PC-9 (cell line): ENCODE data around the gene TMEM108. TPM values are rescaled to one million over a fixed set of nuclear protein-coding genes. Genes with fewer than 3 reads are reported as not detected.

ENCODE experiments used
- BruUV-seq: library from RNA; stranded (reverse); fragments of 400-500 nt; replicated peaks from 2 replicates; lab custom pipeline; 2021; lab: Mats Ljungman, UMichigan
- CTCF ChIA-PET: fragments of 300-600 bp; sonication (Branson Sonifier 250); formaldehyde crosslinking; loops from one replicate; lab custom pipeline; 2022; ENCODE audit warnings: antibody characterized with exemption; lab: Charles Lee
- POLR2A ChIA-PET: fragments of 300-600 bp; sonication (Branson Sonifier 250); formaldehyde crosslinking; loops from one replicate; lab custom pipeline; 2022; ENCODE audit warnings: antibody characterized with exemption; ENCODE audit not compliant: unreplicated experiment; lab: Charles Lee
- DNase-seq, 2 experiments: peaks; one replicate each; pipeline versions ENCODE4 v3.0.0 to v3.0.0-alpha.2; 2015 to 2022; ENCODE audit warnings: mixed read lengths in 1 of 2
- H2AFZ ChIP-seq: fragments of 200-600 bp; sonication (generic); 2 replicates; pipeline ENCODE4 v1.8.1; 2017; ENCODE audit warnings: antibody characterized with exemption
- H3F3A ChIP-seq: fragments of 200-600 bp; sonication (generic); 2 replicates; pipeline ENCODE4 v1.8.1; 2017; ENCODE audit warnings: antibody characterized with exemption, mild to moderate bottlenecking, low read depth; ENCODE audit not compliant: insufficient read depth
- H3K27ac ChIP-seq: fragments of 200-600 bp; sonication (generic); 2 replicates; pipeline ENCODE4 v1.6.1; 2016; ENCODE audit warnings: mixed run types
- H3K27me3 ChIP-seq: fragments of 200-600 bp; sonication (generic); 2 replicates; pipeline ENCODE4 v1.6.1; 2016; ENCODE audit warnings: low read depth, mixed run types; ENCODE audit not compliant: insufficient read depth
- H3K36me3 ChIP-seq: fragments of 200-600 bp; sonication (generic); 2 replicates; pipeline ENCODE4 v1.6.1; 2016; ENCODE audit warnings: low read depth, mixed run types
- H3K4me1 ChIP-seq: fragments of 200-600 bp; sonication (generic); replicated peaks from 2 replicates; pipeline ENCODE4 v1.6.1; 2016; ENCODE audit warnings: mixed run types; ENCODE audit not compliant: insufficient read depth
- H3K4me2 ChIP-seq: fragments of 200-600 bp; sonication (generic); 2 replicates; pipeline ENCODE4 v1.6.1; 2017; ENCODE audit warnings: mixed run types
- H3K4me3 ChIP-seq: fragments of 200-600 bp; sonication (generic); 2 replicates; pipeline ENCODE4 v1.6.1; 2016; ENCODE audit warnings: mixed run types
- H3K79me2 ChIP-seq: fragments of 200-600 bp; sonication (generic); 2 replicates; pipeline ENCODE4 v1.6.1; 2017; ENCODE audit warnings: low read depth, mixed run types
- H3K9me2 ChIP-seq: fragments of 200-600 bp; sonication (generic); 2 replicates; pipeline ENCODE4 v1.8.1; 2017; ENCODE audit warnings: mild to moderate bottlenecking; ENCODE audit not compliant: insufficient read depth
- H3K9me3 ChIP-seq: fragments of 200-600 bp; sonication (generic); 2 replicates; pipeline ENCODE4 v1.8.1; 2016; ENCODE audit warnings: low read depth; ENCODE audit not compliant: insufficient read depth
- H4K20me1 ChIP-seq: fragments of 200-600 bp; sonication (generic); 2 replicates; pipeline ENCODE4 v1.8.1; 2017; ENCODE audit not compliant: insufficient read depth
- EZH2 ChIP-seq: fragments of 200-600 bp; sonication (generic); IDR thresholded peaks from 2 replicates; pipeline ENCODE4 v1.8.0; 2017; ENCODE audit warnings: antibody characterized with exemption, low read depth
- intact Hi-C: fragments of 100-400 bp; cut with micrococcal nuclease; formaldehyde crosslinking; loops from one replicate; pipeline ENCODE4 v1.10.0; 2022; ENCODE audit not compliant: unreplicated experiment
- total RNA-seq: library from RNA; stranded (reverse); gene quantifications from 2 replicates; pipeline ENCODE4 v1.2.3, GENCODE V29; 2021
- TF ChIP-seq, protein P1 (sequence below): fragments of 200-600 bp; sonication (generic); conservative IDR thresholded peaks from 2 replicates; pipeline ENCODE4 v1.6.1; 2017; ENCODE audit warnings: mixed run types, antibody characterized with exemption, mild to moderate bottlenecking, moderate library complexity

TMEM108 gene
- total RNA-seq, 1 experiment from 2014 or later, result not detected

GRCh38 chr3:133169331-133170068 lies 131.3 kb downstream of the TMEM108 start:
- H3K4me3 ChIP-seq, result no peak overlapping the region
- H3F3A ChIP-seq, result no peaks in the 10 kb centered on the region
- DNase-seq, result no peak
- no peaks in the 10 kb centered on the region for H3K4me1 ChIP-seq
- H3K27ac ChIP-seq, result no peak overlapping the region
- intact Hi-C loops, result no loop called here
- no peaks in the 10 kb centered on the region for H3K36me3 ChIP-seq
- H3K9me3 ChIP-seq, result no peaks in the 10 kb centered on the region
- H3K27me3 ChIP-seq, result peaks cover 3% of the 10 kb centered on the region
- H2AFZ ChIP-seq, result no peak overlapping the region
- H3K9me2 ChIP-seq, result no peaks in the 10 kb centered on the region
- no peaks in the 10 kb centered on the region for H3K79me2 ChIP-seq
- no peaks in the 10 kb centered on the region for H4K20me1 ChIP-seq
- TF ChIP-seq, protein P1, sequence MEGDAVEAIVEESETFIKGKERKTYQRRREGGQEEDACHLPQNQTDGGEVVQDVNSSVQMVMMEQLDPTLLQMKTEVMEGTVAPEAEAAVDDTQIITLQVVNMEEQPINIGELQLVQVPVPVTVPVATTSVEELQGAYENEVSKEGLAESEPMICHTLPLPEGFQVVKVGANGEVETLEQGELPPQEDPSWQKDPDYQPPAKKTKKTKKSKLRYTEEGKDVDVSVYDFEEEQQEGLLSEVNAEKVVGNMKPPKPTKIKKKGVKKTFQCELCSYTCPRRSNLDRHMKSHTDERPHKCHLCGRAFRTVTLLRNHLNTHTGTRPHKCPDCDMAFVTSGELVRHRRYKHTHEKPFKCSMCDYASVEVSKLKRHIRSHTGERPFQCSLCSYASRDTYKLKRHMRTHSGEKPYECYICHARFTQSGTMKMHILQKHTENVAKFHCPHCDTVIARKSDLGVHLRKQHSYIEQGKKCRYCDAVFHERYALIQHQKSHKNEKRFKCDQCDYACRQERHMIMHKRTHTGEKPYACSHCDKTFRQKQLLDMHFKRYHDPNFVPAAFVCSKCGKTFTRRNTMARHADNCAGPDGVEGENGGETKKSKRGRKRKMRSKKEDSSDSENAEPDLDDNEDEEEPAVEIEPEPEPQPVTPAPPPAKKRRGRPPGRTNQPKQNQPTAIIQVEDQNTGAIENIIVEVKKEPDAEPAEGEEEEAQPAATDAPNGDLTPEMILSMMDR, result no peak
- POLR2A ChIA-PET, result no interaction called here
- no TSS peak for BruUV-seq
- no peak overlapping the region for H3K4me2 ChIP-seq
- CTCF ChIA-PET, result no interaction called here

GRCh38 chr3:133171831-133172230 lies 133.6 kb downstream of the TMEM108 start:
- H3K36me3 ChIP-seq, result no peaks in the 10 kb centered on the region
- TF ChIP-seq, protein P1, result no peak

GRCh38 chr3:133181392-133182150 lies 143.4 kb downstream of the TMEM108 start:
- Histone ChIP-seq H3K27me3 (peaks cover 13% of the 10 kb centered on the region; the same call in 1 of the 2 replicates), H3K9me2 (no peaks in the 10 kb centered on the region), H3K36me3 (no peaks in the 10 kb centered on the region), H2AFZ (no peak overlapping the region), H3K4me3 (no peak overlapping the region), H3K79me2 (no peaks in the 10 kb centered on the region), H3K9me3 (no peaks in the 10 kb centered on the region), H3F3A (no peaks in the 10 kb centered on the region), H3K4me2 (no peak overlapping the region), H3K27ac (no peak overlapping the region), H3K4me1 (no peaks in the 10 kb centered on the region), H4K20me1 (no peaks in the 10 kb centered on the region)
- ChIA-PET POLR2A (no interaction called here), CTCF (no interaction called here)
- intact Hi-C loops, result no loop called here
- DNase-seq, result no peak
- TF ChIP-seq, protein P1, result no peak
- no peak for TF ChIP-seq EZH2
- BruUV-seq, result no TSS peak

More at GRCh38 chr3:133171831-133172230, 133.6 kb downstream of the TMEM108 start:
- intact Hi-C loops, result no loop called here
- BruUV-seq, result no TSS peak
- no peaks in the 10 kb centered on the region for H3K4me1 ChIP-seq
- POLR2A ChIA-PET, result no interaction called here
- H3K4me3 ChIP-seq, result no peak overlapping the region
- H3K27ac ChIP-seq, result no peak overlapping the region
- CTCF ChIA-PET, result no interaction called here
- H2AFZ ChIP-seq, result no peak overlapping the region
- no peak for DNase-seq
- no peak overlapping the region for H3K4me2 ChIP-seq
- no peaks in the 10 kb centered on the region for H3K79me2 ChIP-seq
- H3K9me2 ChIP-seq, result no peaks in the 10 kb centered on the region
- H4K20me1 ChIP-seq, result no peaks in the 10 kb centered on the region
- no peaks in the 10 kb centered on the region for H3K9me3 ChIP-seq
- no peaks in the 10 kb centered on the region for H3F3A ChIP-seq
- peaks cover 3% of the 10 kb centered on the region for H3K27me3 ChIP-seq
